Measurements from ENCODE around the gene UBXN7.

DNA sequence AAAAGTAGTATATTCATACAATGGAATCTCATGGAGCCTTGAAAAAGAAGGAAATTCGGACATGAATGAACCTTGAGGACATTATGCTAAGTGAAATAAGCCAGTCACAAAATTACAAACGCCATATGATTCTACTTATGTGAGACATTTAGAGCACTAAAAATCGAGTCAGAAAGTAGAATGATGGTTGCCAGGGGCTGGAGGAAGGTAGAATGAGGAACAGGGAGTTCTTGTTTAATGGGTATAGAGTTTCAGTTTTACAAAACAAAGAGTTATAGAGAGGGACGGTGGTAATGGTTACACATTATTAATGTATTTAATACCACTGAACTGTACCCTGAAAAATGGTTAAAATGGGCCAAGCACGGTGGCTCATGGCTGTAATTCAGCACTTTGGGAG, 19.5 kb downstream of the UBXN7 start:
- TF ChIP-seq, protein P1, sequence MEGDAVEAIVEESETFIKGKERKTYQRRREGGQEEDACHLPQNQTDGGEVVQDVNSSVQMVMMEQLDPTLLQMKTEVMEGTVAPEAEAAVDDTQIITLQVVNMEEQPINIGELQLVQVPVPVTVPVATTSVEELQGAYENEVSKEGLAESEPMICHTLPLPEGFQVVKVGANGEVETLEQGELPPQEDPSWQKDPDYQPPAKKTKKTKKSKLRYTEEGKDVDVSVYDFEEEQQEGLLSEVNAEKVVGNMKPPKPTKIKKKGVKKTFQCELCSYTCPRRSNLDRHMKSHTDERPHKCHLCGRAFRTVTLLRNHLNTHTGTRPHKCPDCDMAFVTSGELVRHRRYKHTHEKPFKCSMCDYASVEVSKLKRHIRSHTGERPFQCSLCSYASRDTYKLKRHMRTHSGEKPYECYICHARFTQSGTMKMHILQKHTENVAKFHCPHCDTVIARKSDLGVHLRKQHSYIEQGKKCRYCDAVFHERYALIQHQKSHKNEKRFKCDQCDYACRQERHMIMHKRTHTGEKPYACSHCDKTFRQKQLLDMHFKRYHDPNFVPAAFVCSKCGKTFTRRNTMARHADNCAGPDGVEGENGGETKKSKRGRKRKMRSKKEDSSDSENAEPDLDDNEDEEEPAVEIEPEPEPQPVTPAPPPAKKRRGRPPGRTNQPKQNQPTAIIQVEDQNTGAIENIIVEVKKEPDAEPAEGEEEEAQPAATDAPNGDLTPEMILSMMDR (IDR thresholded peaks at IDR 0.05), result no peak
- no peak for TF ChIP-seq ZFX (IDR thresholded peaks at IDR 0.05; ENCODE audit: borderline replicate concordance)
